ENCODE measurements around the gene CACNA1A. TPM values are rescaled to one million over a fixed set of nuclear protein-coding genes. Genes with fewer than 3 reads are reported as not detected.
"Not testable (repeated sequence)": the region's sequence is repeated elsewhere in the genome, so short reads cannot be mapped to it uniquely, and the experiment has no call there.

The CACNA1A gene
- total RNA-seq, 1 donor = 0.54 TPM

DNA sequence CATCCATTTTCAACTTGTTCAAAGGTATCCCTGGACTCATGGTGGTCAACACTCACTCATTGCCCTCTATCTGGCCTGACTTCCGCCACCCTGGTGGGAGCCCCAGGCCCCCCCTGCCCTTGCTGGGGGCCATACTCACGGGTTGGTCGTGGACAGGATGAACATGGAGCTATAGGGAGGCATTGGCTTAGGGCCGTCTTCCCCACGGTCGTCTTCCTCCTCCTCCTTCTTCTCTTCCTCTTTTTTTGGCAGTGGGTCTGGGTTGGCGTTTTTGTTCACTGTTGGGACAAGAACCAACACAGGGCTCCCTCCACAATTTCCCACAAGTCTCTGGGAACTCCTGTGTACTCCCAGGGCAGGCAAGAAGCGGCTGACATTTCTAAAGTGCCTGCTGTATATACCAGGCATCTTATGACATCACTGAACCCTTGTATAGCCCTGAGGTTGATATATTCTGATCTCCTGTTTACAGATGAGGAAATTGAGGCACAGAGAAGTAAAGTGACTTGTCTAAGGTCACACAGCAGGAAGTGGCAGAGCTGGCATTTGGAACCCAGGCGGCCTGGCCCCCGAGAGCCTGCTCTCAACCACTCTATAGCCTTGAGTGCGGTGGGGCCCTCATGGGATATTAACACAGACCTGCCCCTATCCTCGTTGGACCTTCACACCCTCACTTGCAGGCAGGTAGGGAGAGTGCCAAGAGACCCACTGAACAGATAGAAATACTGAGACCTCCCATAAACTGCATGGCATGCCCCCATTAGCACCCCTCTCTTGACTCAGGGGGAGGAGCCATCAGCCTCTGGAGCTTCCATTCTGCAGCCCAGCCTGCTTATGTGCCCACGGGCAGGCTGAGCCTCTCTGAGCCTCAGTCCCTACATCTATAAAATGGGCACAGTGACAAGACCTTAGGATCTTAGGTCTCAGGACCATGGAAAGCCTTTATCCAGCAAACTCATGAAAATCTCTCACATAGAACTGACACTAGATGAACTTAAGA lies 221.1 kb downstream of the CACNA1A start:
- DNase-seq (ENCODE audit: low read depth in 2 of 3, low spot score in 2 of 3) = no peak

DNA sequence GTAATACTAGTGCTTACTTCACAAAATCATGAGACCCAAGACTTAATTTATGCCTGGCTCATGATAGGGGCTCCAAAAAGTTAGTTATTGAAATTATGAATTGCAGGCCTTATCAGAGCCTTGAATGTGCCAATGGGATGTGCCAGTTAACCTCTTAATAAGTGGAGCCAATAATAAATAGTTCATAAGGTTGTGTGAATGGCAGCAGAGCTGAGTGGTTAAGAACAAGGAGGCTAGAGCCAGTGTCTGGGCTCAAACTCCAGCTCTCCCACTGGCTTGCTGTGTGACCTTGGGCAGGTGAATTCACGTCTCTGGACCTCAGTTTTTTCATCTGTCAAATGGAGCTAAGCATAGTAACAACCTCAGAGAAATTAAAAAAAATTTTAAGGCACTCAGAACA lies 222.4 kb downstream of the CACNA1A start:
- no peak for DNase-seq (ENCODE audit: low read depth in 2 of 3, low spot score in 2 of 3)

DNA sequence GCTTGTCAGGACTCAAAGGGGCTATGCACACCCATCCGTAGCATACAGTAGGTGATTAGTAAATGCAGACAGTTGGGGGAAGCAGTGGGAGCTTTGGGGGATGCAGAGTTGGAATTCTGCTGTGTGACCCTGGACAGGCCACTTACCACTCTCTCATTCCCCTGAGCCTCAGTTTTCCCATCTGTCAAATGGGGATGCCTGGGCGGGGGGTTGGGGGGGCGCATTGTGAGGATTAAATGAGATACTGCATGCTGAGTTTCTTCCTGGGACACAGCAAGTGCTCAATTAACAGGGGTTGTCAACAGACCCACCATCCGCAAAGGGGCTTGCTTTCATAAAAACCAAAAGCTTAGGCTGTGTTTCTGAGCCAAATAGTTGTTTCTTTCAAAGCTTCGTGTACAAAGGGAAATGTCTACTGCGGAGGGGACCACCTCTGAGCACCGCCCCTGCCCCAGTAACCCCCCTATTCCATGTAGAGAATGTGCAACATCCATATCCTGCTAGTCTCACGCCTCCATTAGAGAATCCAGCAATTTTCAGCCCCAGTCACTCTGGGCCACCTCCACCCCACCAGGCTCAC lies 223.7 kb downstream of the CACNA1A start:
- no peak for DNase-seq (ENCODE audit: low read depth in 2 of 3, low spot score in 2 of 3)

DNA sequence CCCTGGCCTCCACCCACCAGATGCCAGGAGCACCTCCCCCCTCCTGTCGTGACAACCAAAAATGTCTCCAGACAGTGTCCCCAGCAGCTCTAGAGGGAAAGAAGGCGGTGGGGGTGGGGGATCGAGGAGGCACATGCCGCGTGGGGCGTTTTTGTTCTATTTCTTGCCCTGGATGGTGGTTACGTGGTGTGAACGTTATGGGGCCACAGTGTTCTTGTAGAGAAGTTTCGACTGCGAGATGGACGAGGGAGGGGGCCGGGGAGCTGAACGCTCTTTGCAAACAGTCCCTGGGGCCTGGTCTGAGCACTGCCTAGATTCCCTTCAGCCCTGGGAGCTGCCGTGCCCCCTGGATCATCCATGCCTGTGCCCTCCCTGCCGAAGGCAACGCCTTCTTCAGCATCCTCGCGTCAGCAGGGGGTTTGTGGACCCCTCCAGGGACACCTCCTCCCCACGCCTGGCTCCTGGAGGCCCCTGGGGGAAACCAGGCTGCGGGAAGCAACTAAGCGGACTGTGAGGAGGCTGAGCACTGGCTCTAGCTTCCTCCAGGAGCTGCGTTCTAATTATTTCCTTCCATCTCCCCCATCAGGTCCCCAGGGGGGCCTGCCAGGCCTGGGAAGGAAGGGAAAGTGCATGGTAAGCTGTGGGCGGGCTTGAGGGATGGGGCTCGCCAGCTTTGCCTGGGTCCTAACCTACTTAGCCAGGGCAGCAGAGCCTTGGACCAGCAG lies 224.6 kb downstream of the CACNA1A start:
- DNase-seq (ENCODE audit: low read depth in 2 of 3, low spot score in 2 of 3) = no peak

DNA sequence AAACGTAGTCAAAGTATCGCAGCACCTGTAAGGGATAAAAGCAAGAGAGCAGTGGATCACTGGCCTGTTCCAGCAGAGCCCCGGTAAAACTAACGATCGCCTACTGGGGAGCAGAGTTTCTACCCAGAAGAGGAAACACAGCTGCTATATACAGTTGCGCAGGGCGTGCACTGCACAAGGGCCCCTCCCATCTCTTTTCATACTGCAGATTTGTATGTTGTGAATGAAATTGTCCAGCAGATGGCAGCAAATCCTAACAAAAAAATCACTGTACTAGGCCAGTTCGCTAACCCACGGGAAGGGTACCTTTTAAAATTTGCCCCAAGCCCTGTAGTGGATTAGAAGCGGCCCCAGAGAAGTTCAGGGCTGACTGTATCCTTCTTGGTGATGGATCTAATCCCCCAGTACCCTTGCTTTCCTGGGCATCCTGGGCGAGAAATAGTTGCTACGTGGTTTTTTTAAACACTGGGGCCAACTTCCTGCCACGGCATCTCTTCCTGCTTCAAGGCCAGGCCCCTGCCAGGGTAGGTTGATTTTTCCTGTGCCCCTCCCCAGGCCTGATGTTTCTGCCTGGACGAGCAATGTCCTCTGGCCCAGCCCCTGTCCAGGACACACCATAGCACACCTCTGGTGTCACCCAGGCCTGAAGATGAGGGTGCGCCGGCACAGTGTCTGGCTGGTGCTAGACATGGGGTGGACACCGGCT lies 229.0 kb downstream of the CACNA1A start:
- DNase-seq (ENCODE audit: low read depth in 2 of 3, low spot score in 2 of 3) = peak; percentile 68 to 90 (median 78)

DNA sequence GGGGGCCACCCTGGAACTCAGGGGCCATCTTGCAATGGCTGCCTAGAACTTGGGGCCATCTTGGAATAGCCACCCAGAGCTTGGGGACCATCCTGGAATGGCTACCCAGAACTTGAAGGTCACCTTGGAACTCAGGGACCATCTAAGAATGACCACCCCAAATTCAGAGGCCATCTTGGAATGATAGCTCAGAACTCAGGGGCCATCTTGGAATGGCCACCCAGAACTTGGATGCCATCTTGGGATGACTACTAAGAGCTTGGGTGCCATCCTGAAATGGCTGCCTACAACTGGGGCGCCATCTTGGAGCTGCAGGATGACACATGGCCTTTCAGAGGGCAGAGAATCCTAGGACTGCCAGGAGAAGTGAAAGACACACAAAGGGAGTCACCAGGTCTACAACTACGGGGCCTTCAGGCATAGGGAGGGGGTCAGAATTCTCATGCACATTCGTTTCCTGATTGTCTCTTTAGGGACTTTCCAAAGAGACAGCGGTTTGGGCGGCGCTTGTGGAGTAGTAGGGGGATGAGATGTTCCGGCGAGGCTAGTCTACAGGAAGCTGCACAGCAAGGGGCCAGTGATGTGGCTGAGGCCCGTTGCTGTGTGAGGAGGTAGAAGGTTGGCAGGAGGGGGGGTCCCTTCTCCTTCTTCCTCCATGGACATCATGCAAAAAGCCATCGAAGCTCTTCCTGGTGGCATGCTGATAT lies 231.1 kb downstream of the CACNA1A start:
- no peak for DNase-seq (ENCODE audit: low read depth in 2 of 3, low spot score in 2 of 3)

DNA sequence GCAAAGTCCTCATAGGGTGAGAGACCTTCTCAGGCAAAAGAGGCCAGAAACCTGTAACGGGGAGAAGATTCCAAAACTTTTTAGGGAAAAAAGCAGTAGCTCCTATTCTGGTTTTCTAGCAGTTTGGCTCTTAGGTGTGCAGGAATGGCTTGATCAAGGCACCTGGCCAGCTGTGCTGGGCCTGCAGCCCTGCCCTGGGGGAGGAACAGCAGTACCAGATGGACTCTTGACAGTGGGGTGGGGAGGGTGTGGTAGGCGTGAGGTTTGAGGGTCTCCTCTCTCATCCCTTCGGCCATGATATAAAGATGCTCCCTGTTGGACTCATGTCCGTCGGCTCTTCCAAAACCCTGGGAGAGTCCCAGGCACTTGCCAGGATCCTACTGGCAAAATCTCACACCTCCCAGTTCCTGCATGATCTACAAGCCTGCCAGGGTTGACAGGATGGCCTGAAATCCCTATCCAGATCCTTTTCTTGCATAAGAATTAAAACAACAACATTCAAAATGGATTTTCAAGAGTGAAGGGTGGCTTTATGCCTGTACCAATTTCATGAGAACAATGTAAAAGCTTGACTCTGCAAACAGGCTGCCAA lies 235.7 kb downstream of the CACNA1A start:
- DNase-seq (ENCODE audit: low read depth in 2 of 3, low spot score in 2 of 3) = no peak

DNA sequence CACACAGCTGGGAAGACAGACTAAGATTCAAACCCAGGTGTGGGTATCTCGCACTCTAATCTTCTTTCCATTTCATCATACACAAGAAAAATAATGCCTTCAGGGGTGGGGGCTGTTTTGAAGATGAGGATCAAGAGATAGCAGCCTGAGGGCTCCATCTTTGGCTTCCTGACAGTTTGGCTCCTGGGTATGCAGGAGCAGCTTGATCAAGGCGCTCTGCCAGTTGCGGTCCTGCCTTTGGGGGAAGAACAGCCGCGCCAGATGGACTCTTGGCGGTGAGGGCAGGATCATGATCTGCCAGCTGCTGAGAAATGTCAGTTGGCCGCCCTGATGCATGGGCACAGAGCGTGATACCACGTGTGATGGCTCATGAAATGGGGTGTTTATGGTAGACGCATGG lies 236.9 kb downstream of the CACNA1A start:
- no peak for DNase-seq (ENCODE audit: low read depth in 2 of 3, low spot score in 2 of 3)

DNA sequence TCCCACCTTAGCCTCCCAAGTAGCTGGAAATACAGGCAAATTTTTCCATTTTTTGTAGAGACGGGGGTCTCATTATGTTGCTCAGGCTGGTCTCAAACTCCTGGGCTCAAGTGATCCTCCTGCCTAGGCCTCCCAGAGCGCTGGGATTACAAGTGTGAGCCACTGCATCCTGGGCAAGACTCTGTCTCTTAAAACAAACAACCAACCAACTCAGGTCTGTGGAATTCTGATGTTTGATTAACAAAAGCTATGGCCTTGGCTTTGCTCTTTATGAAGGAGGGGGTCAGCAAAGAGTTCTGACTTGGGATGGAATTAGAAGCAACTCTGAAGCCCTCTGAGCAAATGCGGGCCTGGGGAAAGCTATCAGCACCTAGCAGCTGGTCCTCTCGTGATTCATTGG lies 238.4 kb downstream of the CACNA1A start:
- DNase-seq (ENCODE audit: low read depth in 2 of 3, low spot score in 2 of 3) = no peak

DNA sequence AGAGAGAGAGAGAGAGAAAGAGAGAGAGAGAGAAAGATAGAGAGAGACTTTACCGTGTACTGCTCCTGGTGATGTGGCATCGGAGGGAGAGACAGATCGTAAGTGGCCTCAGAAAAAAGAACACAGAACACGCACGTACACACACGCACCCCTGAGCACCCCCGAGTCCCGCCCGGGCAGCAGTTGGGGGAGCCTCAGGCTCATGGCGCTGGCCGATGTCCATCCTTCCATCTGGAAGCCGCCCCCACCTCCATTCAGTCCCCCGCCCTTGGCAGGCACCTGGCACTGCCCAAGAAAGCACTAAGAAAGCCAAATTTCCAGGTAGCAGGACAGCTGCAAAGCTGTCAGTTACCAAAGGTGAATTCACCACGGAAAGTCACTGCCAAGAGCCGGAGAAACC lies 239.1 kb downstream of the CACNA1A start:
- DNase-seq (ENCODE audit: low read depth in 2 of 3, low spot score in 2 of 3) = no peak

DNA sequence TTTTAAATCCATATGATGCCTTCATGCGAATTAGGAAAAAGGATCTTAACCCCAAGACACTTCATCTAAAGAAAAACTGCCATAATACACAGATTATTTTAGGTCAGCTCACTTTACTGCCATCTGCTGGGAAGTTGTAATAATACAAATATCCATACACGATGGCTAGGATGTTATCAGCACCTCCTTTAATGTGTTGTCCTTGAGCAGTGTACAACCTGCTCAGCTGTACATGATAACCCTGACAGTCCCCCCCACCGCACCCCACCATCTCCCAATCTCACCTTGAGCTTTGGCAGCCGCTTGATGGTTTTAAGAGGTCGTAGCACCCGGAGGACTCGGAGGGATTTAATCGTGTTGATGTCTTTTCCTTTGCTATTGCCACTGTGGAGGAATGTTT lies 243.8 kb downstream of the CACNA1A start:
- DNase-seq (ENCODE audit: low read depth in 2 of 3, low spot score in 2 of 3) = peak in 2 of 3 donors; percentile 49 to 81

DNA sequence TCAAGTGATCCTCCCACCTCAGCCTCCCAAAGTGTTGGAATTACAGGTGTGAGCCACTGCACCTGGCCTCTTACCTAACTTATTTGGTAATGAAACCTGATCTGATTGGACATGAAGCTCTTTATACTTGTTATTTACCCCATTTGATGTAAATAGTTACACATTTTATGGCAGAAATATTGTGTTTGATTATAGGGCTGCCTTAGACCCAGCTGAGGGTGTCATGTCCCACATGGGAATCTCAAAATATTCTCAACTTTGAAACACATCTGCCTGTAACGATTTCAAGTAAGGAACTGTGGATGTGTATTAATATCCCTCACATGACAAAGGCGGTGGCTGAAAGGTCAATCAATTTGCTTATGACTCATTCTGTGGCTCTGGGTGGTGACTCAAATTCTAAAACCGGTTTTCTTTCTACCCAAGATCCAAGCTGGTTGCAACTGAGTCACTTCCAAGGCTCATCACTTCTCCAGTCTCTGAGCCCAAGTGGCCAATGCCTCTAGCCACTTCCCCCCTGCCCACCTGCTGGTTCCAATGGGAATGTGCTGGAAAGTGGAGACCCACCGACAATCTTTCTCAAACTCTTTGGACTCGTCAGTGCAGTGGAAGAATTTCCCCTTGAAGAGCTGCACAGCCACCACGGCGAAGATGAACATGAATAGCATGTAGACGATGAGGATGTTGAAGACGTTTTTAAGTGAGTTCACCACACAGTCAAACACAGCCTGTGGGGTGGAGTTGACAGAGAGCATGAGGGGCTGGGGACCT lies 245.2 kb downstream of the CACNA1A start:
- DNase-seq (ENCODE audit: low read depth in 2 of 3, low spot score in 2 of 3) = no peak

DNA sequence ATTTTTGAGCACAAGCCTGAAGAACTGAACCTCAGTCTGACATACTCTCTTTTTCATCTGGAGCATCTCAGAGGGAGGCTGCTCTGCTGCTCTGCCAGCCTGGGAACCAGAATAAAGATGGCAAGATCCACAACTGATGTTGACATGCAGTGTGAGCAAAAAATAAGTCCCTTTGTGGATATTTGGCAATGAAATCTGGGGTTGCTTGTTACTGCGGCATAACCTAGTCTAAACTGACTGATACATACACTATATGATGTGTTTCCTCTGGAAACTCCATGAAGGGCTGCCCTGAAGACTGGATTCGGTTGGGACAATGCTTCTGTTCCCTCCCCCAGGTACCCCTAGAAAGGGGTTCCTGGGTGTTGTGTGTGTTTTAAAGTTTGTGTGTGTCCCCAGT lies 249.4 kb downstream of the CACNA1A start:
- no peak for DNase-seq (ENCODE audit: low read depth in 2 of 3, low spot score in 2 of 3)

DNA sequence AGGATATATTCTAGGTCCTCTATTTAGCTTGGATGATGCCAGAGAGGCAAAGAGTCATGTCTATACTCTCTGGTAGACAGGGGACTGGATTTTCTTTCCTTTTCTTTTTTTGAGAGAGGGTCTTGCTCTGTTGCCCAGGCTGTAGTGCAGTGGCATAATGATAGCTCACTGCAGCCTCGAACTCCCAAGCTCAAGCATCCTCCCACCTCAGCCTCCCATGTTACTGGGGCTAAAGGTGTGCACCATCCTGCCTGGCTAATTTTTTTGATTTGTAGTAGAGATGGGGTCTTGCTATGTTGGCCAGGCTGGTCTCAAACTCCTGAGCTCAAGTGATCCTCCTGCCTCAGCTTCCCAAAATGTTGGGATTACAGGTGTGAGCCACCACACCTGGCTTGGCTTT lies 249.9 kb downstream of the CACNA1A start:
- not testable (repeated sequence) for DNase-seq (ENCODE audit: low read depth in 2 of 3, low spot score in 2 of 3)

DNA sequence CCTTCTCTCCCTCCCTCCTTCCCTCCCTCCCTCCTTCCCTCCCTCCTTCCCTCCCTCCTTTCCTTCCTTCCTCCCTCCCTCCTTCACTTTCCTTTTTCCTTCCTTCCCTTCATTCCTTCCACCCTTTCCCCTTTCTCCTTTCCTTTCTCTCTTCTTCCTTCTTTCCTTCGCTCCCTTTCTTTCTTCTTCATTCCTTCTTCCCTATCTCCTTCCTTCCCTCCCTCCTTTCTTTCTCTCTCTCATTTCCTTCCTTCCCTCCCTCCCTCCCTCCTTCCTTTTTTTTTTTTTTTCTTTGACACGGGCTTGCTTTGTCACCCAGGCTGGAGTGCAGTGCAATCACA lies 250.6 kb downstream of the CACNA1A start:
- DNase-seq (ENCODE audit: low read depth in 2 of 3, low spot score in 2 of 3) = no peak

DNA sequence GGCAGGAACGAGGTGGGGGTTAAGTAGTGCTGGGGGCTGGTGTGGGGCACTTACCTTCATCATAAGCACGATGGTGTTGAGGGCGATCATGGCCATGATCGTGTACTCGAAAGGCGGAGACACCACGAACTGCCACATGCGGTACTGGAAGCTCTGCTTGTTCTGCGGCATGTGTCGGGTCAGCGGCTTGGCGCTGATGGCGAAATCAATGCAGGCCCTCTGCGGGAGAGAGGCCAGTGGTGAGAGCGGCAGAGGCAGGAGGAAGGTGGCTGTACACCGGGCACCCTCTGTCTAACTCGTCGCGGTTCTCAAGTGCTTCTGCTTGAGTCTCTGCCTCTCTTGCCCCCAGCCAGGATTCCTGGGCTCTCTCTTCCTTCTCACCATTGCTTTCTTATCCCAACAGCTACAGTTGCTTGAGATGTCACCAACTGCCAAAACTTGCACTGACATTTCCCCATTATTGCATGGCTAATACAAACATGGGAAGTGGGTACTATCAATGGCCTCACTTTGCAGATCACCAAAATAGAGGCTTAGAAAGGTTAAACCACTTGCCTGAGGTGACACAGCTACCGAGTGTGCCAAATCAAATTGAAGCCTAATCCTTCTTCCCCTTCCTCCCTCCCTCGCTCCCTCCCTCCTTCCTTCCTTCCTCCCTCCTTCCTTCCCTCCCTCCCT lies 251.1 kb downstream of the CACNA1A start:
- no peak for DNase-seq (ENCODE audit: low read depth in 2 of 3, low spot score in 2 of 3)

DNA sequence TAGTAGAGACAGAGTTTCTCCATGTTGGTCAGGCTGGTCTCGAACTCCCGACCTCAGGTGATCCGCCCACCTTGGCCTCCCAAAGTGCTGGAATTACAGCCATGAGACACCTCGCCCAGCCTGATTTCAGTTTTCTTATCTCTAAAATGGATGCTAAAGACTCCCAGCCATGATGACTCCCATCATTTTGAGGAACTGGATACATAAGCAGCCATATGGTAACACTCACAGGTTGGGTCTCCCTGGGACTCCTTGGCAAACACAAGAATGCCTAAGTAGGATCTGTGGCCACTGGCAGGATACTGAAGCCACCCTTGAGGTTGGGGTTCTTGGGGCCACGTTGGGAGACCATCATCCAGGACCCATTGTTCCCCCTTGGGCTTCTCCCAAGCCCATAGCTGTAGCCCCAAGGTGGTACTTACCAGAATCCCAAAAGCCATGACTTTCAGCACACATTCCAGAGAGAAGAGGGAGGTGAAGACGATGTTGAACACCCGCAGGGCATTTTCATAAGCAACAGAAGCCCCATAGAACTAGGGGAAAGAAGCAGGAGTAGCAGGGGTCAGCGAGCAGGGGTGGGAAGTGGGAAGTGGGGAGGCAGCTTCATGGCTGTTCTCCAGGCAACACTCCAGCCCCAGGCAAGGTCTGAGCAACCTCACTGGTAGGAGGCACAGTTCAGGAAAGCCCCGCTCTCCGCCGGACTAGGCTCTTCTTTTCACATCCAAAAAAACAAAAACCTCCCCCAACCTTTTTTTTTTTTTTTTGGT lies 253.5 kb downstream of the CACNA1A start:
- no peak for DNase-seq (ENCODE audit: low read depth in 2 of 3, low spot score in 2 of 3)

DNA sequence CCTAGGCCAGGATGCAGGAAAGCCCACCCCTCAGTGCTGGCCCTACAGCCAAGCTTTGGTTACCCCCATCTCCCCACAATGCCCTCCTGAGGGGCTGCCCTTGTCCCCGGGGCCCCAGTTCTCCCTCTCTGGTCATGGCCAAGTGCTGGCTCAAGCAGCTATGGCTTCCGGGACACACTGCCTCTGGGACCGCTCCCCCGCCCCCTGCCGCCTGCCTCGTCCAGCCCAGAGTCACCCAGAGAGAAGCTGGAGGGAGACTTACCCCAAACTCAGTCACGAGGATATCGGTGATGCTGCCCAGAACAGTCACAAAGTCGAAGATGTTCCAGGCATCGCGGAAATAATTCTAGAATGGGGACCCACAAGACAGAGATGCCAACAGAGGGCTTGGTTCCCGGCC lies 261.4 kb downstream of the CACNA1A start:
- no peak for DNase-seq (ENCODE audit: low read depth in 2 of 3, low spot score in 2 of 3)

Data from hematopoietic multipotent progenitor cell (in vitro differentiated cells).